K562 (cell line): ENCODE results near the gene SIRT3. TPM values are rescaled to one million over a fixed set of nuclear protein-coding genes. Genes with fewer than 3 reads are reported as not detected.

Source experiments
- ATAC-seq: fragments of 200-7000 bp; cut with Tn5 transposase; 3 replicates; pipeline ENCODE4 v1.9.1; 2020; ENCODE audit warnings: moderate library complexity
- BruUV-seq: library from RNA; stranded (reverse); fragments of 400-500 nt; replicated peaks from 2 replicates; lab custom pipeline; 2021; lab: Mats Ljungman, UMichigan
- CTCF ChIA-PET: fragments of 300-600 bp; formaldehyde crosslinking; extraction: SDS; loops from one replicate; lab custom pipeline; 2021; ENCODE audit warnings: low intra/inter-chr PET ratio; lab: Yijun Ruan, JAX
- POLR2A ChIA-PET: fragments of 300-600, 350-650 bp; sonication (Branson Sonifier 250); formaldehyde crosslinking; extraction: SDS; loops from one replicate; lab custom pipeline; 2021; ENCODE audit warnings: antibody characterized with exemption, inconsistent platforms; lab: Yijun Ruan, JAX
- DNase-seq, 4 experiments: peaks; one replicate each; pipeline versions ENCODE4 v3.0.0 to v3.0.0-alpha.2; 2011 to 2018; ENCODE audit warnings: low spot score in 3 of 4, mixed read lengths in 3 of 4; ENCODE audit errors: extremely low read depth in 1 of 4
- FAIRE-seq: peaks from 2 replicates; lab custom pipeline; 2011; peaks lifted over from hg19 to GRCh38; lab: Jason Lieb, UNC
- H2AFZ ChIP-seq: 2 replicates; pipeline ENCODE4 v1.6.0; 2011; ENCODE audit warnings: low read depth, low read length, control low read depth, inconsistent platforms
- H3K27ac ChIP-seq: fragments of 200-600 bp; 3 replicates; pipeline ENCODE4 v1.8.0; 2011; ENCODE audit warnings: low read depth, mild to moderate bottlenecking, control low read depth, inconsistent platforms, low read length, moderate library complexity, mixed read lengths; ENCODE audit errors: extremely low read depth
- H3K27me3 ChIP-seq, 2 experiments: fragments of 300-600 bp in 1 of 2; 2 replicates in 1 of 2; 3 replicates in 1 of 2; pipeline versions ENCODE4 v1.6.0 to v1.8.0; 2011; ENCODE audit warnings: inconsistent platforms in 2 of 2, low read length in 2 of 2, mild to moderate bottlenecking in 1 of 2, mixed read lengths in 1 of 2, moderate library complexity in 1 of 2; ENCODE audit not compliant: control insufficient read depth in 2 of 2, insufficient read depth in 2 of 2
- H3K36me3 ChIP-seq: fragments of 300-600 bp; 3 replicates; pipeline ENCODE4 v1.8.0; 2011; ENCODE audit warnings: mild to moderate bottlenecking, low read length, inconsistent platforms; ENCODE audit not compliant: control insufficient read depth, insufficient read depth
- H3K4me1 ChIP-seq, 2 experiments: fragments of 200-600 bp in 1 of 2; replicated peaks in 1 of 2; 2 replicates in 1 of 2; 3 replicates in 1 of 2; pipeline versions ENCODE4 v1.5.1 to v1.8.0; 2011; ENCODE audit warnings: inconsistent platforms in 2 of 2, low read length in 2 of 2, mild to moderate bottlenecking in 1 of 2, mixed read lengths in 1 of 2, moderate library complexity in 1 of 2; ENCODE audit not compliant: control insufficient read depth in 2 of 2, insufficient read depth in 2 of 2
- H3K4me2 ChIP-seq: 2 replicates; pipeline ENCODE4 v1.6.1; 2011; ENCODE audit warnings: low read length, control low read depth, inconsistent platforms, mixed read lengths; ENCODE audit not compliant: insufficient read depth
- H3K4me3 ChIP-seq: fragments of 200-600 bp; sonication (generic), shearing (Covaris generic); 2 replicates; pipeline ENCODE4 v1.5.1; 2016; ENCODE audit warnings: control low read depth, inconsistent platforms
- H3K79me2 ChIP-seq: fragments of 200-600 bp; 3 replicates; pipeline ENCODE4 v1.8.0; 2011; ENCODE audit warnings: low read length, inconsistent platforms; ENCODE audit not compliant: control insufficient read depth, insufficient read depth
- H3K9ac ChIP-seq, 2 experiments: 2 replicates each; pipeline versions ENCODE4 v1.6.0 to v1.6.1; 2011; ENCODE audit warnings: low read depth in 2 of 2, low read length in 2 of 2, control low read depth in 1 of 2, inconsistent platforms in 1 of 2, mild to moderate bottlenecking in 1 of 2, mixed read lengths in 1 of 2; ENCODE audit not compliant: insufficient read depth in 1 of 2
- H3K9me1 ChIP-seq: one replicate; pipeline ENCODE4 v1.6.0; 2011; ENCODE audit warnings: inconsistent platforms, mild to moderate bottlenecking, low read length, moderate library complexity; ENCODE audit not compliant: control insufficient read depth, insufficient read depth
- H3K9me3 ChIP-seq: replicated peaks from 2 replicates; pipeline ENCODE4 v1.5.1; 2011; ENCODE audit warnings: low read depth, low read length, inconsistent platforms; ENCODE audit not compliant: control insufficient read depth, insufficient read depth
- H4K20me1 ChIP-seq: replicated peaks from 2 replicates; pipeline ENCODE4 v1.6.1; 2011; ENCODE audit warnings: low read length, inconsistent platforms, mixed read lengths; ENCODE audit not compliant: control insufficient read depth, insufficient read depth
- POLR2G ChIP-seq: fragments of 200-400 bp; formaldehyde crosslinking; IDR thresholded peaks from 2 replicates; pipeline ENCODE4 v1.6.1; 2017; ENCODE audit warnings: low read depth, mild to moderate bottlenecking, antibody characterized with exemption, low read length, moderate library complexity
- RBFOX2 ChIP-seq: fragments of 200-400 bp; formaldehyde crosslinking; IDR thresholded peaks from 2 replicates; pipeline ENCODE4 v1.6.1; 2017; ENCODE audit warnings: low read depth, mild to moderate bottlenecking, low read length, moderate library complexity
- TRIM24 ChIP-seq, 2 experiments: fragments of 450-650 bp; IDR thresholded peaks; 2 replicates each; pipeline ENCODE4 v1.6.1; 2016
- WGBS: fragments of 100-300 bp; shearing (Covaris generic); methylation state at CpG from one replicate; pipeline ENCODE4 v1.1.6; 2016; ENCODE audit warnings: low coverage, mixed read lengths; ENCODE audit not compliant: insufficient coverage; ENCODE audit errors: missing lambda C conversion rate; 5-methylcytosine and 5-hydroxymethylcytosine counted together
- in situ Hi-C: fragments of 300-500 bp; cut with MboI; formaldehyde crosslinking; loops from 4 replicates; pipeline ENCODE4 v1.15.0; 2018; ENCODE audit warnings: inconsistent platforms, mixed read lengths
- intact Hi-C: fragments of 100-400 bp; cut with micrococcal nuclease; formaldehyde crosslinking; loops from 2 replicates; pipeline ENCODE4 v1.14.2; 2022
- polyA plus RNA-seq, 8 experiments: library from polyadenylated mRNA; depleted of rRNA in 4 of 8; stranded (reverse) in 5 of 8; unstranded in 3 of 8; fragments of >200 nt; fragmentation: Nextera tagmentation in 2 of 8; fragmentation: Illumina TruSeq in 1 of 8; extraction: Ambion mirVana in 2 of 8; extraction: Trizol in 1 of 8; gene quantifications; 2 replicates each; pipeline versions ENCODE4 v1.2.1 to v1.2.3, GENCODE V29; 2011 to 2014; ENCODE audit warnings: inconsistent platforms in 1 of 8, missing spikeins in 1 of 8
- total RNA-seq, 7 experiments: library from RNA; depleted of rRNA in 6 of 7; stranded (reverse); fragments of >200 nt in 6 of 7; fragmentation: Illumina TruSeq in 2 of 7; extraction: Trizol in 2 of 7; gene quantifications; 2 replicates each; pipeline versions ENCODE4 v1.2.1 to v1.2.3, GENCODE V29; 2011 to 2021; ENCODE audit warnings: low replicate concordance in 1 of 7

The SIRT3 gene
- total and polyA plus RNA-seq, 9 of the 15 experiments (the other 6 are each of a cell fraction or from before 2014, with no cell fraction given), result 1.9 to 27.5 (median 14.5) TPM

DNA sequence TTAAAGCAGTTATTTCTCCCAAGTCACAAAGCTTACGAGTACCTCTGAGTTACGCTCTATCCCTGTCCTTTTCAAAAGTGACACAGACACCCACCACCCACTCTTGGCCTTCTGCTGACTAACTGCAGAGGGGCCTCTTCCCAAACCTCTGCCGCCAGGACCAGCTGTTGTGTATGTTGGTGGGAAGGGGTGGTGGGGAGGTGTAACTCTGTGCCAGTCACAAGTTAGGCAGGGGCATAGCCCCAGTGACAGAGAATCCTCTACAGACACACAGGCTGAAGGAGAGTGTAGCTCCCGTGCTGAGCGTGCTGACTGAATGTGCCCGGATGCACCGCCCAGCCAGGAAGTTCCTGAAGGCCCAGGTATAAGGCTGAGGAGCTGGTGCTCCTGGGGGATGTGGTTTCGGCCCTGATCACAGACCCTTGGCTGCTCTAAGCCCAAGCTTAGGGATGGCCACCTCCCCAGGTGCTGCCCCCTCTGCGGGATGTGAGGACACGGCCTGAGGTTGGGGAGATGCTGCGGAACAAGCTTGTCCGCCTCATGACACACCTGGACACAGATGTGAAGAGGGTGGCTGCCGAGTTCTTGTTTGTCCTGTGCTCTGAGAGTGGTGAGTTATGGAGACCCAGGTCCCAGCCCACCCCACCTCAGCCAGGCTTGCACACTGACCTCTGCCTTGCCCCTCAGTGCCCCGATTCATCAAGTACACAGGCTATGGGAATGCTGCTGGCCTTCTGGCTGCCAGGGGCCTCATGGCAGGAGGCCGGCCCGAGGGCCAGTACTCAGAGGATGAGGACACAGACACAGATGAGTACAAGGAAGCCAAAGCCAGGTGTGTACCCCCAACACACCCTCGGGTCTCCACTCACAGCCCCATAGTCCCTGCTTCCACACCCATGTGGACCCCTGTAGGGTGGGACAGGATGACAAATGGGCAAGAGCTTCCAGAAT is 23.7 kb downstream of the SIRT3 start:
- DNase-seq (no peak), ATAC-seq (no peak), FAIRE-seq (no peak)
- H3K9me1 ChIP-seq, result peaks cover 10% of the 10 kb centered on the region
- H3K9me3 ChIP-seq, result no peaks in the 10 kb centered on the region
- no peak overlapping the region for H2AFZ ChIP-seq
- CTCF ChIA-PET, result no interaction called here
- BruUV-seq, result no TSS peak
- 97% methylated on average over 17 of the region's 17 CpGs for WGBS
- H3K4me1 ChIP-seq, result peaks cover 24 to 37% of the 10 kb centered on the region in 2 experiments; a peak in 4 of 5 replicates
- POLR2A ChIA-PET, result interaction anchor here (0.5 to 1.6 kb wide), 4 partner anchors 10 to 1234 kb away, joined by 3 to 6 read pairs (median 3); no protein-coding TSS in a partner anchor
- in situ Hi-C loops, result loop anchor here (10.0 kb wide), 1 partner anchor 152 kb away; the partner anchor contains the start of gene B4GALNT4
- peak overlapping the region in 1 of 2 experiments; percentile 64; a peak in 1 of 4 replicates for H3K9ac ChIP-seq
- H3K27me3 ChIP-seq, result no peaks in the 10 kb centered on the region; a peak in 1 of 5 replicates
- intact Hi-C loops, result no loop called here
- H4K20me1 ChIP-seq, result peaks cover 18% of the 10 kb centered on the region; the same call in 1 of the 2 replicates
- peaks cover 72% of the 10 kb centered on the region for H3K36me3 ChIP-seq
- TF ChIP-seq POLR2G (peak; percentile 56), TRIM24 (IDR thresholded peaks at IDR 0.05) (no peak), RBFOX2 (peak; percentile 49; the same call in 1 of the 2 replicates)
- no peak overlapping the region for H3K4me3 ChIP-seq
- peaks cover 36% of the 10 kb centered on the region for H3K79me2 ChIP-seq
- H3K27ac ChIP-seq, result no peak overlapping the region
- H3K4me2 ChIP-seq, result no peak overlapping the region
